LNCAP (cell line): ENCODE measurements around the gene PELI1.

Experiments
- TF ChIP-seq, protein P1 (sequence below): fragments of 450-650 bp; IDR thresholded peaks from 2 replicates; pipeline ENCODE4 v1.5.1; 2017; ENCODE audit warnings: mild to moderate bottlenecking

Gene PELI1

GRCh38 chr2:64065516-64065915 is 78.7 kb downstream of the PELI1 start:
- TF ChIP-seq, protein P1, sequence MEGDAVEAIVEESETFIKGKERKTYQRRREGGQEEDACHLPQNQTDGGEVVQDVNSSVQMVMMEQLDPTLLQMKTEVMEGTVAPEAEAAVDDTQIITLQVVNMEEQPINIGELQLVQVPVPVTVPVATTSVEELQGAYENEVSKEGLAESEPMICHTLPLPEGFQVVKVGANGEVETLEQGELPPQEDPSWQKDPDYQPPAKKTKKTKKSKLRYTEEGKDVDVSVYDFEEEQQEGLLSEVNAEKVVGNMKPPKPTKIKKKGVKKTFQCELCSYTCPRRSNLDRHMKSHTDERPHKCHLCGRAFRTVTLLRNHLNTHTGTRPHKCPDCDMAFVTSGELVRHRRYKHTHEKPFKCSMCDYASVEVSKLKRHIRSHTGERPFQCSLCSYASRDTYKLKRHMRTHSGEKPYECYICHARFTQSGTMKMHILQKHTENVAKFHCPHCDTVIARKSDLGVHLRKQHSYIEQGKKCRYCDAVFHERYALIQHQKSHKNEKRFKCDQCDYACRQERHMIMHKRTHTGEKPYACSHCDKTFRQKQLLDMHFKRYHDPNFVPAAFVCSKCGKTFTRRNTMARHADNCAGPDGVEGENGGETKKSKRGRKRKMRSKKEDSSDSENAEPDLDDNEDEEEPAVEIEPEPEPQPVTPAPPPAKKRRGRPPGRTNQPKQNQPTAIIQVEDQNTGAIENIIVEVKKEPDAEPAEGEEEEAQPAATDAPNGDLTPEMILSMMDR: no peak

DNA sequence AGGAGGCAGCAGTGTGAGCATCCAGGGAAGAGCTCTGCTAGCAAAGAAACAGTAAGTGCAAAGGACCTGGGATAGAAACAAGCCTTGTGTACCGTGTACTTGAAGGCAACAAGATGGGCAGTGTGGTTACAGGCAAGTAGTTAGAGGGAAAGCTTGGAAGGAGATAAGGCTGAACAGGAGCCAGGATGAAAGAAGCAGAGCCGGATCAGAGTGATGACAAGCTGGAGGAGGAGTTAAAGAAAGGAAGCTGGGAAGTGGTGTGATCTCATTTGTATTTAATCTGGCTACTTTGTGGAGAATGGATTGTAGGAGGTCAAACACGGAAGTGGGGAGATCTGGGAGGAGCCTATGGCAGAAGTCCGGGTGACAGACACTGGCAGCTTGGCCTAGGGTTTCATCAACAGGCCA is 80.3 kb downstream of the PELI1 start:
- TF ChIP-seq, protein P1: no peak

DNA sequence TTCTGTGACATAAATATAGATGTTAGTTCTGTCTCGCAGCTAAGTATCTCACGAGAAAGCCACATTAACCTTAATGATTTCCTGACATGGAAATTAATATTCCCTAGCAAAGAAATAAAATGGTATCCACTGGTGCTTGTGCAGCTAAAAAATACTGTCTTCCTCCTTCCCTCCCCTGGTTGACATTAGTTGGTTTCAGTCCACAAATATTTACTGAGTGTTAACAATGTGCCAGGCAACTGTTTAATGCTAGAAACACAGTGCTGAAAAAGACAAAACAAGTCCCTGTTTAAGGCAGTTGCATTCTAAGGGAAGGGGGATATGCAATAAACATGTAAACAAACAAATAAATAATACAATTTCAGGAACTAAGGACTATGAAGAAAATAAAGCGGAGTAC is 80.8 kb downstream of the PELI1 start:
- TF ChIP-seq, protein P1: no peak

DNA sequence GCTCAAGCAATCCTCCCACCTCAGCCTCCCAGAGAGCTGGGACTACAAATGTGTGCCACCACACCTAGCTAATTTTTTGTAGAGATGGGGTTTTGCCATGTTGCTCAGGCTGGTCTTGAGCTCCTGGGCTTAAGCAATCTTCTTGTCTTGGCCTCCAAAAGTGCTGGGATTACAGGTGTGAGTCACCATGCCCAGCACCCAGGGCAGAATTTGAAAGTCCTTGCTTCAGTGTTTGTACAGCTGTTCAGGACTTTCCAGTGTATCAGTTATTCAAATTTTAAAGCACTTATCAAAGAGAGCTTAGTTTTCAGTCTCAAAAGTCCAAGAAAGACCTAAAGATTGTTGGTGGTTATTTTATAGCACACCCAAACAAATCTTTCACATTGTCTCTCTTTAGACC is 81.4 kb downstream of the PELI1 start:
- TF ChIP-seq, protein P1: no peak

GRCh38 chr2:64059270-64059669 is 85.0 kb downstream of the PELI1 start:
- TF ChIP-seq, protein P1: no peak

DNA sequence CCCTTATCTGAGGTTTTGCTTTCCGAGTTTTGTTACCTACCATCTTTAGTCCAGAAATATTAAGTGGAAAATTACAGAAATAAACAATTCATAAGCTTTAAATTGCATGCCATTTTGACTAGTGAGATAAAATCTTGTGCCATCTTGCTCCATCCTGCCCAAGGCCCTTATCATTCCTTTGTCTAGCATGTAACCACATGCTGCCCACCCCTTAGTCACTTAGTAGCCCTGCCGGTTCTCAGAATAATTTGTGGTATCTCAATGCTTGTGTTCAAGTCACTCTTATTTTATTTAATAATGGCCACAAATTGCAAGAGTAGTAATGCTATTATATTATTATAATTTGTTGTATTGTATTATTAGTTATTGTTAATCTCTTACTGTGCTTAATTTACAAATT is 88.2 kb downstream of the PELI1 start:
- TF ChIP-seq, protein P1: no peak

- TF ChIP-seq, protein P1: no peak
Measured at GRCh38 chr2:64054161-64054915, 89.9 kb downstream of the PELI1 start.
